ENCODE data around the gene ICE1.

DNA sequence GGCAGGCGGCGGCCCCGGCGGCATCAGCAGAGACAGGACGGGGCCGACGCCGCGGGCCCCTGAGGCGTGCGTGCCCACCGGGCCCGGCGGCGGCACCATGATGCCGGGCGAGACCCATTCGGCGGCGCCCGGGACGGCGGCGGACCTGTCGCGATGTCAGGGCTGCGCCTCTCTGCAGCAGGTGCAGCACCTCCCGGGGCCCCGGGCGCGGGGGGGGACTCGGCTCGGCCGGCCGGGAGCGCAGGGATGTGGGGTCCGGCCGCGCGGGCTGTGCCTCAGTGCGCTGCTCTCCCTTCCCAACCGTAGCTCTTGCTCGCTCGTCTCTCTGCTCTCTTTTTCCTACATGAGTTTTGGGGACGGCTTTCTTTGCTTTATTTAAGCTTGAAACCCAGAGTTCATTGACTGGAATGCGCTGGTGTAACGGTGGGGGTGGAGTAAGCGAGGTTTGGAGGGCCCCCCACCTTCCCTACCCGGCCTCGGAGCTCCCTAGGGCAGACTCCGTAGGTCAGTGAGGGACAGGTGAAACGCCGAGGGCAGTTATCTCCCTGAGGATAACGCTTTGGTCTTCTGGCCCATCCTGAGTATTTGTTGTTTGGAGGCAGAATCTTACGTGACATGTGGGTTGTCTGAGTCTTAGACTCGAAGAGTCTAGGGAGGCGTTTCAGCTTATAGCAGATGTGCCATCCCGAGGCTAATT lies 490 bp downstream of the ICE1 start:
- TF ChIP-seq EZH2 (IDR thresholded peaks at IDR 0.05) = no peak
- TF ChIP-seq POLR2AphosphoS5 (IDR thresholded peaks at IDR 0.05; ENCODE audit: borderline replicate concordance, low read depth, low read length) = no peak

Measured in SK-N-MC (cell line).